OCI-LY7 (cell line): Measurements from ENCODE around the gene NR1H4.

Experiments
- CTCF ChIP-seq: fragments of 200-600 bp; sonication (generic); conservative IDR thresholded peaks from 2 replicates; pipeline ENCODE4 v1.5.1; 2014; ENCODE audit warnings: mild to moderate bottlenecking, antibody characterized with exemption, low read length, moderate library complexity, mixed read lengths
- EZH2phosphoT487 ChIP-seq: fragments of 200-600 bp; sonication (generic); IDR thresholded peaks from 2 replicates; pipeline ENCODE4 v1.6.1; 2018; ENCODE audit warnings: low read depth, borderline replicate concordance, mild to moderate bottlenecking, mixed run types, antibody characterized with exemption, low read length, moderate library complexity, mixed read lengths

- no peak for TF ChIP-seq CTCF
- TF ChIP-seq EZH2phosphoT487 = no peak
Observed at GRCh38 chr12:100447381-100447780, 26.3 kb upstream of the NR1H4 start.
